ENCODE measurements around the gene MPPE1. TPM values are rescaled to one million over a fixed set of nuclear protein-coding genes. Genes with fewer than 3 reads are reported as not detected.

MPPE1 gene
- total RNA-seq: 10 to 100 TPM; 13.6 to 40.9 (median 29.5) TPM

GRCh38 chr18:11908182-11909060, at the start of gene MPPE1:
Gene MPPE1 (minus strand): TSS chr18:11908317. CDS start chr18:11897264, 11,053 bp downstream.
- intact Hi-C loops (cut with DNase I; ENCODE audit: low total_unique reads): no loop called here
- H3K4me1 ChIP-seq: peaks cover 0 to 5% of the 10 kb centered on the region in 2 donors
- TF ChIP-seq POLR2A (IDR thresholded peaks at IDR 0.05) (peak; percentile 84 to 85), CTCF (IDR thresholded peaks at IDR 0.05) (no peak)
- peak within 1 kb of the TSS; percentile 96 to 99 for H3K27ac ChIP-seq
- DNase-seq: peak; percentile 81 to 85
- H3K27me3 ChIP-seq: no peaks in the 10 kb centered on the region
- peak within 1 kb of the TSS; percentile 80 to 85 for H3K4me3 ChIP-seq
- no peaks in the 10 kb centered on the region for H3K9me3 ChIP-seq
- H3K36me3 ChIP-seq: no peaks in the 10 kb centered on the region

- intact Hi-C loops (cut with DNase I; ENCODE audit: low total_unique reads): no loop called here
- Histone ChIP-seq H3K4me3 (no peak overlapping the region), H3K27ac (no peak overlapping the region), H3K27me3 (no peaks in the 10 kb centered on the region), H3K36me3 (no peaks in the 10 kb centered on the region), H3K9me3 (no peaks in the 10 kb centered on the region), H3K4me1 (no peaks in the 10 kb centered on the region)
- no peak for DNase-seq
- TF ChIP-seq POLR2A (IDR thresholded peaks at IDR 0.05): no peak
- TF ChIP-seq CTCF (IDR thresholded peaks at IDR 0.05): no peak
These were observed 49.5 kb upstream of the MPPE1 start for GRCh38 chr18:11957636-11958035.

GRCh38 chr18:11956371-11957308, 48.5 kb upstream of the MPPE1 start:
- intact Hi-C loops (cut with DNase I; ENCODE audit: low total_unique reads): no loop called here
- TF ChIP-seq CTCF (IDR thresholded peaks at IDR 0.05) (no peak), POLR2A (IDR thresholded peaks at IDR 0.05) (no peak)
- Histone ChIP-seq H3K4me1 (no peaks in the 10 kb centered on the region), H3K27ac (no peak overlapping the region), H3K36me3 (no peaks in the 10 kb centered on the region), H3K9me3 (no peaks in the 10 kb centered on the region), H3K27me3 (no peaks in the 10 kb centered on the region), H3K4me3 (no peak overlapping the region)
- DNase-seq: no peak

- Histone ChIP-seq H3K27me3 (no peaks in the 10 kb centered on the region), H3K4me3 (no peak overlapping the region), H3K27ac (peak overlapping the region; percentile 49 to 51), H3K36me3 (no peaks in the 10 kb centered on the region), H3K9me3 (no peaks in the 10 kb centered on the region), H3K4me1 (no peaks in the 10 kb centered on the region)
- peak; percentile 43 to 63 for DNase-seq
- intact Hi-C loops (cut with DNase I; ENCODE audit: low total_unique reads): no loop called here
- TF ChIP-seq POLR2A (IDR thresholded peaks at IDR 0.05) (no peak), CTCF (IDR thresholded peaks at IDR 0.05) (no peak)
These were observed 47.3 kb upstream of the MPPE1 start for GRCh38 chr18:11955239-11956029.

Measured in uterus (tissue), 4 donors.